ENCODE results near the gene MTURN. TPM values are rescaled to one million over a fixed set of nuclear protein-coding genes. Genes with fewer than 3 reads are reported as not detected.

The MTURN gene
- total and polyA plus RNA-seq, 9 of the 15 experiments (the other 6 are each of a cell fraction or from before 2014, with no cell fraction given): 0.94 to 14.8 (median 6.4) TPM

GRCh38 chr7:30181211-30181610 is 46.4 kb downstream of the MTURN start:
- intact Hi-C loops (cut with micrococcal nuclease): no loop called here
- H3K4me2 ChIP-seq (ENCODE audit: insufficient read depth, low read length): no peak overlapping the region
- H3K9me3 ChIP-seq (replicated peaks; ENCODE audit: control insufficient read depth, insufficient read depth, low read depth, low read length): no peaks in the 10 kb centered on the region
- DNase-seq (ENCODE audit: extremely low read depth in 1 of 4, low spot score in 3 of 4) (no peak), FAIRE-seq (no peak), ATAC-seq (no peak)
- no TSS peak for BruUV-seq (replicated peaks)
- ChIA-PET CTCF (ENCODE audit: low intra/inter-chr PET ratio) (no interaction called here), POLR2A (interaction anchor here (1.0 kb wide), 1 partner anchor 26 kb away, joined by 5 read pairs; no protein-coding TSS in a partner anchor)
- no peaks in the 10 kb centered on the region for H3K36me3 ChIP-seq (ENCODE audit: control insufficient read depth, insufficient read depth, low read length)
- peaks cover 0 to 17% of the 10 kb centered on the region in 2 experiments; a peak in 2 of 5 replicates for H3K27me3 ChIP-seq (ENCODE audit: control insufficient read depth in 2 of 2, insufficient read depth in 2 of 2, low read length in 2 of 2)
- no peak overlapping the region for H3K27ac ChIP-seq (ENCODE audit: extremely low read depth, low read depth, low read length)
- no peaks in the 10 kb centered on the region for H3K9me1 ChIP-seq (ENCODE audit: control insufficient read depth, insufficient read depth, low read length)
- no peaks in the 10 kb centered on the region for H3K79me2 ChIP-seq (ENCODE audit: control insufficient read depth, insufficient read depth, low read length)
- H4K20me1 ChIP-seq (replicated peaks; ENCODE audit: control insufficient read depth, insufficient read depth, low read length): no peaks in the 10 kb centered on the region
- H3K4me3 ChIP-seq: no peak overlapping the region
- 32% methylated on average over 6 of the region's 6 CpGs for WGBS (ENCODE audit: insufficient coverage, low coverage, missing lambda C conversion rate)
- H3K4me1 ChIP-seq (replicated peaks in 1 of 2; ENCODE audit: control insufficient read depth in 2 of 2, insufficient read depth in 2 of 2, low read length in 2 of 2): peaks cover 0 to 6% of the 10 kb centered on the region in 2 experiments; a peak in 2 of 5 replicates
- no peak overlapping the region for H3K9ac ChIP-seq (ENCODE audit: insufficient read depth in 1 of 2, low read depth in 2 of 2, low read length in 2 of 2)
- H2AFZ ChIP-seq (ENCODE audit: low read depth, low read length): no peak overlapping the region
- in situ Hi-C loops (cut with MboI): no loop called here
- TF ChIP-seq TOE1 (IDR thresholded peaks at IDR 0.05; ENCODE audit: borderline replicate concordance) (no peak), TOE1 (CRISPR knock-in tag; IDR thresholded peaks at IDR 0.05; ENCODE audit: borderline replicate concordance, low read depth) (no peak), E2F4 (CRISPR knock-in tag; IDR thresholded peaks at IDR 0.05; ENCODE audit: low read depth) (no peak), CCAR2 (IDR thresholded peaks at IDR 0.05; ENCODE audit: low read depth, low read length) (no peak), ZFP36 (IDR thresholded peaks at IDR 0.05; ENCODE audit: low read depth, low read length, partially characterized antibody) (no peak), PCBP1 (IDR thresholded peaks at IDR 0.05; ENCODE audit: low read depth, low read length, poor library complexity, severe bottlenecking) (no peak), SAFB2 (IDR thresholded peaks at IDR 0.05; ENCODE audit: borderline replicate concordance, low read depth, low read length, severe bottlenecking) (no peak), SRSF1 (IDR thresholded peaks at IDR 0.05; ENCODE audit: low read depth, low read length) (no peak), E2F6 (IDR thresholded peaks at IDR 0.05; ENCODE audit: borderline replicate concordance in 1 of 2, extremely low read depth in 1 of 2, insufficient read depth in 1 of 2, insufficient read length in 1 of 2, low read depth in 1 of 2, low read length in 1 of 2, poor library complexity in 1 of 2, severe bottlenecking in 1 of 2) (no peak), ATF4 (CRISPR knock-in tag; IDR thresholded peaks at IDR 0.05) (no peak), ZNF253 (CRISPR knock-in tag; conservative IDR thresholded peaks at IDR 0.05) (no peak), TEAD4 (IDR thresholded peaks at IDR 0.05; ENCODE audit: low read length) (no peak), TEAD4 (CRISPR knock-in tag; IDR thresholded peaks at IDR 0.05; ENCODE audit: borderline replicate concordance) (no peak), RAD51 (IDR thresholded peaks at IDR 0.05; ENCODE audit: borderline replicate concordance, low read depth) (no peak), BCLAF1 (IDR thresholded peaks at IDR 0.05; ENCODE audit: borderline replicate concordance in 1 of 2, control insufficient read depth in 1 of 2, low read depth in 2 of 2, low read length in 1 of 2) (no peak)
